SK-N-MC (cell line): ENCODE data around the gene NSUN7.
"Not testable (repeated sequence)": the region's sequence is repeated elsewhere in the genome, so short reads cannot be mapped to it uniquely, and the experiment has no call there.

ENCODE experiments used
- DNase-seq: peaks from one replicate; pipeline ENCODE4 v3.0.0-alpha.2; 2011; ENCODE audit warnings: low read depth, low spot score
- H3K27ac ChIP-seq: fragments of 200-600 bp; sonication (generic); 2 replicates; pipeline ENCODE4 v1.5.1; 2016; ENCODE audit warnings: mixed run types
- H3K36me3 ChIP-seq: fragments of 200-600 bp; sonication (generic); 2 replicates; pipeline ENCODE4 v1.6.1; 2017; ENCODE audit warnings: antibody characterized with exemption, low read length, mixed read lengths; ENCODE audit not compliant: insufficient read depth
- H3K4me3 ChIP-seq: fragments of 200-600 bp; sonication (generic); 2 replicates; pipeline ENCODE4 v1.5.1; 2016
- H3K9ac ChIP-seq: fragments of 200-600 bp; sonication (generic); 2 replicates; pipeline ENCODE4 v1.8.0; 2017; ENCODE audit warnings: mixed run types, mixed read lengths; ENCODE audit not compliant: insufficient read length
- H3K9me3 ChIP-seq: fragments of 200-600 bp; sonication (generic); 2 replicates; pipeline ENCODE4 v1.6.1; 2017; ENCODE audit warnings: low read depth, mild to moderate bottlenecking, antibody characterized with exemption, low read length, moderate library complexity, mixed read lengths
- EZH2 ChIP-seq: fragments of 200-600 bp; sonication (generic); IDR thresholded peaks from one replicate; pipeline ENCODE4 v1.6.1; 2017; ENCODE audit warnings: antibody characterized with exemption
- FOXP2 ChIP-seq: optimal IDR thresholded peaks from 2 replicates; pipeline ENCODE3; 2011; ENCODE audit warnings: mild to moderate bottlenecking, moderate library complexity; ENCODE audit not compliant: insufficient read depth; ENCODE audit errors: extremely low read length, control extremely low read depth
- POLR2AphosphoS5 ChIP-seq: IDR thresholded peaks from 2 replicates; pipeline ENCODE4 v1.6.1; 2012; ENCODE audit warnings: mild to moderate bottlenecking, low read depth, low read length, borderline replicate concordance

NSUN7 gene

DNA sequence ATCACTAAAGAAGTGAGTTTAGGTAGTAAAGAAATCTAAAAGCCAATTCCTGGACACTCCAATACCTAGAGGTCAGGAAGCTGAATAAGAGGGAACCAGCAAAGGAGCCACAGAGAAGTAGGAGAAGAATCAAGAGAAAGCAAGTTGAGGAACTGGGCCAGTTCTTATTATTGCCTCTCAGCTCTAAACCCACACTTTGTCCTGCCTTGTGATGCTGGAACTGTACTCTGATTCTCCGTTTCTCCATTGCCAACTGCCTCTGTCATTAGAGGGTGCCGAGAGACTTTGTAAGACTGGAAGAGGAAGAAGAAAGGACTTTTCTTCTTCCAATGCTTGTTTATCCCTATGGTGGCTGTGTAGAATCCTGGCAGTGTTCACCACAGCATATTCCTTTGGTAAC lies 38.6 kb downstream of the NSUN7 start:
- H3K9me3 ChIP-seq: no peaks in the 10 kb centered on the region
- no peak for TF ChIP-seq EZH2
- TF ChIP-seq FOXP2: no peak
- TF ChIP-seq POLR2AphosphoS5: no peak
- DNase-seq: no peak
- H3K27ac ChIP-seq: no peak overlapping the region
- H3K4me3 ChIP-seq: no peak overlapping the region
- no peak overlapping the region for H3K9ac ChIP-seq
- no peaks in the 10 kb centered on the region for H3K36me3 ChIP-seq

GRCh38 chr4:40789031-40789430 lies 39.3 kb downstream of the NSUN7 start:
- H3K27ac ChIP-seq: no peak overlapping the region
- no peak overlapping the region for H3K9ac ChIP-seq
- H3K36me3 ChIP-seq: no peaks in the 10 kb centered on the region
- H3K4me3 ChIP-seq: no peak overlapping the region
- TF ChIP-seq FOXP2 (no peak), EZH2 (no peak), POLR2AphosphoS5 (no peak)
- DNase-seq: no peak
- no peaks in the 10 kb centered on the region for H3K9me3 ChIP-seq

DNA sequence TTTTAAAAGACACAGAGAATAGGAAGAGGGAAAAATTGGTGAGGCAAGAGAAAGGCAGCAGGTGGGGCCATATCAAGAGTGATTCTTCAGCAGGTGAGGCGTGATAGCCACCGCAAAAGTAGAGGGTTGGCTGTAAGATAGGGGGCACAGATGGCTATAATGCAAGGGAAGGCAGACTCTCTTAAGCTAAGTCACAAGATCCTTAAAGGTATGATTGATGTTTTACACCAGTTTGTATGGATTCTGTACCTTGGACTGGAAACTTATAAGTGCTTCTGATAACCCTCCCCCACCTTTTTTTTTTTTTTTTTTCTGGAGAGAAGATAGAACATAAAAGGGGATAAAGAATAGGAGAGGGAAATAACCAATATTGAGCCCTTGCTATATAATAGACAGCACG lies 40.0 kb downstream of the NSUN7 start:
- no peak for DNase-seq
- TF ChIP-seq FOXP2 (no peak), POLR2AphosphoS5 (no peak), EZH2 (no peak)
- Histone ChIP-seq H3K27ac (no peak overlapping the region), H3K4me3 (no peak overlapping the region), H3K9me3 (no peaks in the 10 kb centered on the region), H3K9ac (no peak overlapping the region), H3K36me3 (no peaks in the 10 kb centered on the region)

GRCh38 chr4:40800064-40800463 lies 50.3 kb downstream of the NSUN7 start:
- no peak for DNase-seq
- TF ChIP-seq EZH2: no peak
- no peak for TF ChIP-seq POLR2AphosphoS5
- TF ChIP-seq FOXP2: no peak
- Histone ChIP-seq H3K4me3 (no peak overlapping the region), H3K9ac (no peak overlapping the region), H3K36me3 (no peaks in the 10 kb centered on the region), H3K9me3 (no peaks in the 10 kb centered on the region), H3K27ac (no peak overlapping the region)

GRCh38 chr4:40804598-40804997 lies 54.8 kb downstream of the NSUN7 start:
- H3K4me3 ChIP-seq: no peak overlapping the region
- H3K27ac ChIP-seq: no peak overlapping the region
- DNase-seq: no peak
- no peaks in the 10 kb centered on the region for H3K9me3 ChIP-seq
- no peak overlapping the region for H3K9ac ChIP-seq
- TF ChIP-seq POLR2AphosphoS5 (no peak), EZH2 (no peak), FOXP2 (no peak)
- H3K36me3 ChIP-seq: no peaks in the 10 kb centered on the region

GRCh38 chr4:40808926-40809457 lies 59.2 kb downstream of the NSUN7 start:
- H3K9ac ChIP-seq: no peak overlapping the region
- no peaks in the 10 kb centered on the region for H3K9me3 ChIP-seq
- H3K27ac ChIP-seq: no peak overlapping the region
- no peak overlapping the region for H3K4me3 ChIP-seq
- TF ChIP-seq POLR2AphosphoS5 (no peak), EZH2 (no peak), FOXP2 (no peak)
- peaks cover 5% of the 10 kb centered on the region; the same call in 1 of the 2 replicates for H3K36me3 ChIP-seq
- no peak for DNase-seq

DNA sequence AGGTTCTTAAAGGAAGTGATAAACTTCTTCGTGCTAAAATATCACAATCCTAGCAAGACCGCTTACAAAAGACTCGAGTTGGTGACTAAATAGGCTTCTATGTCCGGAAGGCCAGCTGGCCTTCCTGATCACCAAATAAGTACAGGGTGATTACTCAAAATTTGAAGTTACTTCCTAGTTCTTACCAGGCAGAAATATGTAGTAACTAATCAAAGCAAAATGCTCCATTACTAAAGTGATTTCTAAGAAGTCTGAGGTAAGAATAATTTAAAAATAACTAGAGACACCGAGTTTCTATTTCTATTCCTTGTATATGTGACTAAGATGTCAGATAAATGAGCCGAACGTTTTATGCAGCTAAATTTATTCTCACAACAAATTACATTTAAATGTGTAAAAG lies 62.2 kb downstream of the NSUN7 start:
- H3K27ac ChIP-seq: no peak overlapping the region
- DNase-seq: no peak

DNA sequence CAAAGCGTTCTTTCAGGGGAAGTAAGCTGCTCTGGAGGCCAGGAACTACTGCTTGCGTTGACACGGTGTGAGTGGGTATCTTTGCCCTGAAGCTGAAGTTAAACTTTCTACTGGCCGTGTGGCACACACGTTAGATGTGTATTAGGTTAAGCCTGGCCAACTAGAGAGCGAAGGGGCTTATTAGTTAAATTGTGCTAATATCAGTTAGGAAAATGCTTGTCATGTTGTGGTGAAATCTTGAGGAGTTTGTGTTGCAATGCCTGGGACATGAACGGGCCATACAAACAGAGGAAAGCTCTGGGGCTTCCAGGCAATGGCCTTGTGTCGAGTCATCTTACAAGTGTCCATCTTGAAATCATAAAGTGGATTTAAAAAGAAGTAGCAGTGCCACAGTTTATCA lies 62.6 kb downstream of the NSUN7 start:
- Histone ChIP-seq H3K9me3 (no peaks in the 10 kb centered on the region), H3K36me3 (peaks cover 27% of the 10 kb centered on the region), H3K4me3 (no peak overlapping the region), H3K27ac (no peak overlapping the region), H3K9ac (no peak overlapping the region)
- TF ChIP-seq EZH2 (no peak), POLR2AphosphoS5 (no peak), FOXP2 (no peak)
- no peak for DNase-seq

More for the DNA sequence above, 62.2 kb downstream of the NSUN7 start:
- H3K36me3 ChIP-seq: peaks cover 27% of the 10 kb centered on the region
- H3K4me3 ChIP-seq: no peak overlapping the region
- no peaks in the 10 kb centered on the region for H3K9me3 ChIP-seq
- TF ChIP-seq POLR2AphosphoS5 (no peak), EZH2 (no peak), FOXP2 (no peak)
- peak overlapping the region; percentile 5 for H3K9ac ChIP-seq

- Histone ChIP-seq H3K9me3 (no peaks in the 10 kb centered on the region), H3K36me3 (peaks cover 27% of the 10 kb centered on the region), H3K4me3 (no peak overlapping the region), H3K9ac (no peak overlapping the region), H3K27ac (no peak overlapping the region)
- TF ChIP-seq FOXP2: no peak
- TF ChIP-seq EZH2: no peak
- TF ChIP-seq POLR2AphosphoS5: no peak
- no peak for DNase-seq
These were observed 63.1 kb downstream of the NSUN7 start for GRCh38 chr4:40812856-40813255.

DNA sequence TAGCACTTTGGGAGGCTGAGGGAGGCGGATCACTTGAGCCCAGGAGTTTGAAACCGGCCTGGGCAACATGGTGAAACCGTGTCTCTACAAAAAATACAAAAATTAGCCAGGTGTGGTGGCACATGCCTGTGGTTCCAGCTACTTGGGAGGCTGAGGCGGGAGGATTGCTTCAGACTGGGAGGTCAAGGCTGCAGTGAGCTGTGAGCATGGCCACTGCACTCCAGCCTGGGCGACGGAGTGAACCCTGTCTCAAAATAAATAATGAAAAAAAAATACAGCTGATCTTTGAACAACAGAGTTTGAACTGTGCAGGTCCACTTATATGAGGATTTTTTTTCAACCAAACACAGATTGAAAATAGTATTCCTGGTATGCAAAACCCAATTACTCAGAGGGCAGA lies 67.4 kb downstream of the NSUN7 start:
- H3K9ac ChIP-seq, H3K9me3 ChIP-seq, H3K4me3 ChIP-seq, DNase-seq, H3K27ac ChIP-seq: not testable (repeated sequence)
- H3K36me3 ChIP-seq: peaks cover 39% of the 10 kb centered on the region
